ENCODE measurements around the gene ALKBH8. TPM values are rescaled to one million over a fixed set of nuclear protein-coding genes. Genes with fewer than 3 reads are reported as not detected.
A peak's percentile ranks its signal among the peaks of the same experiment; 100 is the strongest.
"Not testable (repeated sequence)": the region's sequence is repeated elsewhere in the genome, so short reads cannot be mapped to it uniquely, and the experiment has no call there.

ALKBH8 gene
- total and polyA plus RNA-seq, 12 donors = 2.2 to 7.8 (median 6.4) TPM

- no peak for TF ChIP-seq CTCF (IDR thresholded peaks at IDR 0.05)
- H3K27me3 ChIP-seq = no peaks in the 10 kb centered on the region
- no peaks in the 10 kb centered on the region for H3K36me3 ChIP-seq
- ATAC-seq (no peak), DNase-seq (no peak)
- WGBS, 2 donors = 74 to 78% methylated on average over 6 of the region's 6 CpGs
- H3K4me1 ChIP-seq = no peaks in the 10 kb centered on the region
- H3K9me3 ChIP-seq = peaks cover 0 to 3% (median 0%) of the 10 kb centered on the region in 11 donors
- no peak overlapping the region for H3K27ac ChIP-seq
- no peak overlapping the region for H3K4me3 ChIP-seq
- intact Hi-C loops (cut with DNase I) = loop anchor here (2.0 to 10.0 kb wide), 5 partner anchors 110 to 320 kb away; no protein-coding TSS in a partner anchor
Observed at GRCh38 chr11:107577346-107577711, 11.8 kb upstream of the ALKBH8 start.

GRCh38 chr11:107576497-107577345 lies 11.2 kb upstream of the ALKBH8 start:
- ATAC-seq, H3K4me3 ChIP-seq, H3K36me3 ChIP-seq, H3K9me3 ChIP-seq, H3K27ac ChIP-seq, H3K27me3 ChIP-seq, H3K4me1 ChIP-seq: not testable (repeated sequence)
- 26 to 29% methylated on average over 2 of the region's 2 CpGs for WGBS, 2 donors
- peak; percentile 23 to 37 for DNase-seq
- intact Hi-C loops (cut with DNase I) = loop anchor here (1.0 to 10.0 kb wide), 6 partner anchors 111 to 321 kb away; no protein-coding TSS in a partner anchor
- TF ChIP-seq CTCF (IDR thresholded peaks at IDR 0.05) = peak; percentile 54 to 78 (median 73)

GRCh38 chr11:107573438-107573837 lies 7.9 kb upstream of the ALKBH8 start:
- DNase-seq = no peak
- WGBS, 2 donors = 52 to 62% methylated on average over 1 of the region's 1 CpG
- no peak for ATAC-seq
- TF ChIP-seq CTCF (IDR thresholded peaks at IDR 0.05) = no peak
- intact Hi-C loops (cut with DNase I) = loop anchor here in 4 of 10 donors (10.0 kb wide), 1 partner anchor 201 kb away; no protein-coding TSS in a partner anchor
- no peaks in the 10 kb centered on the region for H3K4me1 ChIP-seq
- peaks cover 0 to 27% (median 7%) of the 10 kb centered on the region in 7 donors for H3K27me3 ChIP-seq
- no peak overlapping the region for H3K4me3 ChIP-seq
- H3K36me3 ChIP-seq = no peaks in the 10 kb centered on the region
- H3K9me3 ChIP-seq = no peaks in the 10 kb centered on the region
- H3K27ac ChIP-seq = no peak overlapping the region

- TF ChIP-seq CTCF (IDR thresholded peaks at IDR 0.05) = no peak
- H3K9me3 ChIP-seq = no peaks in the 10 kb centered on the region
- peaks cover 0 to 8% (median 5%) of the 10 kb centered on the region in 9 donors for H3K4me1 ChIP-seq
- H3K36me3 ChIP-seq = no peaks in the 10 kb centered on the region
- ATAC-seq (no peak), DNase-seq (no peak)
- no peak overlapping the region for H3K27ac ChIP-seq
- intact Hi-C loops (cut with DNase I) = loop anchor here in 4 of 10 donors (10.0 kb wide), 1 partner anchor 205 kb away; no protein-coding TSS in a partner anchor
- WGBS, 2 donors = 74 to 79% methylated on average over 12 of the region's 12 CpGs
- H3K27me3 ChIP-seq = peaks cover 0 to 27% (median 7%) of the 10 kb centered on the region in 7 donors
- no peak overlapping the region for H3K4me3 ChIP-seq
Observed at GRCh38 chr11:107570015-107570414, 4.5 kb upstream of the ALKBH8 start.

Data from heart right ventricle (tissue), 16 donors.